Activated T-helper 2 cell treated with anti-CD3 and anti-CD28 coated beads, Interferon-gamma antibody, Interleukin-2, Interleukin-4, amounts not matched to agents 10 μg/mL and 5 μg/mL and 100 μg/mL, durations not matched to agents 14 hours and 24 hours and 36 hours (primary cell): ENCODE results near the gene ACTRT3. TPM values are rescaled to one million over a fixed set of nuclear protein-coding genes. Genes with fewer than 3 reads are reported as not detected.
A peak's percentile ranks its signal among the peaks of the same experiment; 100 is the strongest.

ENCODE experiments used
- DNase-seq: peaks from one replicate; pipeline ENCODE4 v3.0.0; 2021; ENCODE audit warnings: low spot score
- H3K27ac Mint-ChIP-seq: one replicate; pipeline ENCODE4 v1.8.0; 2021; ENCODE audit warnings: mixed read lengths
- H3K27me3 Mint-ChIP-seq: one replicate; pipeline ENCODE4 v1.8.0; 2021; ENCODE audit warnings: low read depth, mixed read lengths
- H3K36me3 Mint-ChIP-seq: one replicate; pipeline ENCODE4 v1.8.0; 2021; ENCODE audit warnings: low read depth, mixed read lengths
- H3K4me1 Mint-ChIP-seq: one replicate; pipeline ENCODE4 v1.8.0; 2021; ENCODE audit warnings: low read depth, mixed read lengths
- H3K4me3 Mint-ChIP-seq: one replicate; pipeline ENCODE4 v1.8.0; 2021; ENCODE audit warnings: low read depth, mild to moderate bottlenecking, moderate library complexity, mixed read lengths
- H3K9me3 Mint-ChIP-seq: one replicate; pipeline ENCODE4 v1.8.0; 2021; ENCODE audit warnings: mixed read lengths
- intact Hi-C: fragments of 100-400 bp; cut with micrococcal nuclease; formaldehyde crosslinking; loops from one replicate; pipeline ENCODE4 v1.15.1; 2023
- total RNA-seq: library from RNA; stranded (reverse); gene quantifications from 2 replicates; pipeline ENCODE4 v1.2.3, GENCODE V29; 2022

ACTRT3 gene
- total RNA-seq, 1 donor from 2014 or later, result 1.7 TPM

DNA sequence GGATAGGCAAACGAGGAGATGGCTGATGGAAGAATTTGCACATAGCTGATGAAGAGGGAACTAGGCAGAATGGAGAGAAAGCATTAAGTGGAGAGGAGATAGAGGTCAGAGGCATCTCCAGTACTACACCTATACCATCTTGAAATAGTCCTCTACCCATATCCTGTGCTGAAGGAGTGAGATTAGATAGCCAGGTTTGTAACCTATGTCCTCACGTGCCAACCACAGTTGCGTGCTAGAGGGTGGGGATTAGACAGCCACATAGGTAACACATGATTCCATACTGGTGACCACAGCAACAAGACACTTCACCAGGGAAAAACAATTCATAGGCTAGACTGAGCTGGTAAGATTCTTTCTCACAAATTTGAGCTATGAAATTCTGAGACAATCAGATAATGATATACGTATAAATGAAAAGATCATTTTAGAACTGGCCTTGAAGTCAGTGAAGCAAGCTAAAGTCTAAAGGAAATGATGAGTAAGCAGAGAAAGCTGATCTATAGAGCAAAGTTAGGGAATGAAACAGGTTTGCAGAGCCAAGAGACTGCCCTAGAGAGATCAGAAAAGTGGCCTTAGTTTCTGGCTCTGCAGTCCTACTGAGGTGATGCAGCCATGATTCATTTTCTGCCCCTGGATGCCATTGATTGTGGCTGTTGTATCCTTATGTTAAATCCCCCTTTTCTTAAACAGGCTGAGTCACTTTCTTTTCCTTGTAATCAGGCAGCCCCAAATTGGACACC lies 21.5 kb upstream of the ACTRT3 start:
- no peak overlapping the region for H3K27ac Mint-ChIP-seq
- no peak overlapping the region for H3K4me3 Mint-ChIP-seq
- no peaks in the 10 kb centered on the region for H3K27me3 Mint-ChIP-seq
- H3K9me3 Mint-ChIP-seq, result no peaks in the 10 kb centered on the region
- H3K36me3 Mint-ChIP-seq, result peaks cover 56% of the 10 kb centered on the region
- DNase-seq, result no peak
- peaks cover 15% of the 10 kb centered on the region for H3K4me1 Mint-ChIP-seq
- intact Hi-C loops, result no loop called here

DNA sequence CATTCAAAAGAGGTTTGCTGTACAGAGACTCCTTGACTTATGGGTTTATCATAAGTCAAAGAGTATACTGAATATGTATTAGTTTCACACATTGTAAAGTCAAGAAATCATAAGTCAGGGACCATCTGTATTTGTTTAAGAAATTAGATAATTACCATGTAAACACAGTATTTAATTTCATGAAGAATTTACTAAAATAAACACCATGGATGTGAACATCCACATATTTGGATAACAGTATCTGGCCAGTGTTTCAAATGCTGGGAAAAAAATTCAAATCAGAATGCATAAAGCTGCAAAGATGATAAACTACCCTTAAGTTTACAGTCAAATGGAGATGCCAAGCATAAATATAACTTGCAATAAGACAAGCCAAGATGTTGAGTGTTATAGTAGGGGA lies 20.9 kb upstream of the ACTRT3 start:
- no peak overlapping the region for H3K27ac Mint-ChIP-seq
- no peak for DNase-seq
- H3K4me1 Mint-ChIP-seq, result peaks cover 14% of the 10 kb centered on the region
- H3K36me3 Mint-ChIP-seq, result peaks cover 62% of the 10 kb centered on the region
- H3K9me3 Mint-ChIP-seq, result no peaks in the 10 kb centered on the region
- intact Hi-C loops, result no loop called here
- H3K4me3 Mint-ChIP-seq, result no peak overlapping the region
- no peaks in the 10 kb centered on the region for H3K27me3 Mint-ChIP-seq

- no peaks in the 10 kb centered on the region for H3K9me3 Mint-ChIP-seq
- no peak overlapping the region for H3K4me3 Mint-ChIP-seq
- peaks cover 16% of the 10 kb centered on the region for H3K4me1 Mint-ChIP-seq
- H3K36me3 Mint-ChIP-seq, result peaks cover 65% of the 10 kb centered on the region
- no peak overlapping the region for H3K27ac Mint-ChIP-seq
- no peaks in the 10 kb centered on the region for H3K27me3 Mint-ChIP-seq
- intact Hi-C loops, result no loop called here
- no peak for DNase-seq
Measured at GRCh38 chr3:169787791-169788190, 18.4 kb upstream of the ACTRT3 start.

GRCh38 chr3:169787120-169787519 lies 17.8 kb upstream of the ACTRT3 start:
- DNase-seq, result no peak
- Mint-ChIP-seq H3K36me3 (peaks cover 64% of the 10 kb centered on the region), H3K4me1 (peaks cover 19% of the 10 kb centered on the region), H3K27me3 (no peaks in the 10 kb centered on the region), H3K4me3 (no peak overlapping the region), H3K9me3 (no peaks in the 10 kb centered on the region), H3K27ac (no peak overlapping the region)
- intact Hi-C loops, result no loop called here

DNA sequence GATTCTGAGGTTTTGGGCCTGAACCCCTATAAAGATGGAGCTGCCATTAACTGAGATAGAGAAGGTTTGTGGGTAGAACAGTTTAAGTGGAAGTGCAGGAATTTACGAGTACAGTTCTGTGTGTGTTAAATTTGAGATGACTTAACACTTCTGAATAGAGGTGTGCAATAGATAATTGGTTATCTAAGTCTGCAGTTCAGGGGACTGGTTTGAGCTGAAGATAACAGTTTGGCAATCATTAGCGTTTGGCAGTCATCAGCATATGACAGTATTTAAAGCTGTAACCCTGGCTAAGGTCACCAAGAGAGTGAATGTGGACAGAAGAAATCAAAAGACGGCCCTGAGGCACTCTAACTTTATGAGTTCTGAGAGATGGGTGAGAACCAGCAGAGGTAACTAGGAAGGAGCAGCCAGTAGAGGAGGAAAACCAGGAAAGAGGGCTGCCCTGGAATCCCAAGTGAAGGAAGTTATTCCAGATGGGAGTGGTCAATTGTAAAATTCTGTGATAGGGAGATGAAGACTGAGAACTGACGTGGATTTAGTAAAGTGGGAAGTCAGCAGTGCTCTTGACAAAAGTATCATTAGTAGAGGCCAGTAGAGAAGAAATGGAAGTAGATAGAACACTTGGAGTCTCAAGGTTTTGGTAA lies 12.0 kb upstream of the ACTRT3 start:
- H3K4me1 Mint-ChIP-seq, result peaks cover 38% of the 10 kb centered on the region
- peak overlapping the region; percentile 28 for H3K4me3 Mint-ChIP-seq

DNA sequence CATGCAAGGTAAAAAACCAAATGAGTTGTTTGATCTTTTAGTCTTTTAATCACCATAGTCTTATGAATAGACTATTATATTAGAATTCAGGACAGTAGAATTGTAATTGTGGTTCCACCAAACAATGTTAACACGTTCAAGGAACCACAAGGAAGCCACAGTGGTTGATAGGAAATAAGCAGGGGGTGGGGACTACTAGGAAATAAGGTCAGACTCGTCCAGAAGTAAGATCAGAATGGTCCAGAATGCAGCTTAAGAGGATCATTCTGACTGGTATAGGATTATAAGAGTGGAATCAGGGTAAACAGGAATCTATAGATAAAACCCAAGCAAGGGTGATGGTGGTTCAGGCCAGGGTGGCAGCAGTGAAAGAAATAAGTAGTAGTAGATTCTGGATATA lies 11.4 kb upstream of the ACTRT3 start:
- Mint-ChIP-seq H3K27ac (peak overlapping the region; percentile 48), H3K4me1 (peaks cover 39% of the 10 kb centered on the region), H3K36me3 (peaks cover 69% of the 10 kb centered on the region), H3K4me3 (peak overlapping the region; percentile 28), H3K9me3 (no peaks in the 10 kb centered on the region), H3K27me3 (no peaks in the 10 kb centered on the region)
- no peak for DNase-seq
- intact Hi-C loops, result no loop called here

More for the DNA sequence above, 12.0 kb upstream of the ACTRT3 start:
- Mint-ChIP-seq H3K36me3 (peaks cover 69% of the 10 kb centered on the region), H3K27ac (peak overlapping the region; percentile 48), H3K27me3 (no peaks in the 10 kb centered on the region), H3K9me3 (no peaks in the 10 kb centered on the region)
- DNase-seq, result no peak
- intact Hi-C loops, result no loop called here

GRCh38 chr3:169777822-169778221 lies 8.5 kb upstream of the ACTRT3 start:
- intact Hi-C loops, result no loop called here
- H3K27ac Mint-ChIP-seq, result no peak overlapping the region
- no peaks in the 10 kb centered on the region for H3K9me3 Mint-ChIP-seq
- H3K36me3 Mint-ChIP-seq, result peaks cover 84% of the 10 kb centered on the region
- H3K4me3 Mint-ChIP-seq, result no peak overlapping the region
- no peaks in the 10 kb centered on the region for H3K27me3 Mint-ChIP-seq
- peaks cover 54% of the 10 kb centered on the region for H3K4me1 Mint-ChIP-seq
- no peak for DNase-seq

GRCh38 chr3:169774186-169774585 lies 4.8 kb upstream of the ACTRT3 start:
- DNase-seq, result no peak
- peaks cover 54% of the 10 kb centered on the region for H3K36me3 Mint-ChIP-seq
- intact Hi-C loops, result loop anchor here (5.0 kb wide), 2 partner anchors 583 to 1098 kb away; partner anchors contain the start of genes RPL22L1 and SKIL
- no peaks in the 10 kb centered on the region for H3K27me3 Mint-ChIP-seq
- H3K4me3 Mint-ChIP-seq, result peak overlapping the region; percentile 96
- peaks cover 36% of the 10 kb centered on the region for H3K4me1 Mint-ChIP-seq
- no peaks in the 10 kb centered on the region for H3K9me3 Mint-ChIP-seq
- peak overlapping the region; percentile 99 for H3K27ac Mint-ChIP-seq

DNA sequence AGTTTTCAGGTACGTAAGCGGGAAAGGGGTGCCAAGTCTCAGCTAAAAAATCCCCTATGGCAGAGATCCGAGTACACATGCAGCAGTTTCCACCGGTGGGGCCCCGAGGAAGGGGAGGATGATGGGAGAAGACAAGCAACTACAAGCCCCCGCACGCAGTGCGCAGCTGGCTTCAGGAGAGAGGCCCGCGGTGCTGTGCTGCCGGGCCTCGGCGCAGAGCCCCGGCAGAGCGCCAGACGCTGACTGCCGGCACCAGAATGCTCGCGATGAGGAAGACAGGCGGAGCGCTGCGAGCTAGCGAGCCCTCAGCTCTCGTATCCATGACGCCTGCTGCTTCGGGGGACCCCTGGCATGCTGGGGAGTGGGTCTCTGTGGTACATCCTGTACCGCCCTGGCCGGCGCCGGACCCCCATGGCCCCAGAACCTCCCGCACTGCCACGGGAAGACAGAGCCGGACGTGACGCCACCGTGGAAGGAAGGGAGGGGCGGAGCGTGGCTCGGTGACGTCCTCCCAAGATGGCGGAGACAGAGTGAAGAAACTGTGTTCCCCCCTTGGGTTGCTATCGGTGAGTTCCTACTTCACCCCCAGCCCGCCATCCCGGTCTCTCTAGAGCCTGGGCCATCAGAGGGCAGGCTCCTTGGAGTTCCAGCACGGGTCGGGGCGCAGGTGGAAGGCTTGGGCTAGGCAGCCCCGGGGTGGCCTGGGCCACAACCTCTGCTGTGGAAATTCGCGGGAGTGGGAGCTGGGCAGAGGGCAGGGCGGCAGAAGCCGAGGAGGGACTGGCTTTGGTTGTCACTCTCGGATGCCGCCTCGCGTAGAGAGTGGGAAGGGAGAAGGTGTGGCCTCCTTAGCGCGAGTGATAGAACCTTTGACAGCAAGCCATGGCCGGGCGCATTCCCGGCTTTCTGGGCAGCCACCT lies 3.8 kb upstream of the ACTRT3 start, which contains the start of gene MYNN:
Gene MYNN, plus strand, starts transcription at position 500 of the 920 bp plus-strand sequence. CDS start 900 bp downstream, outside the sequence.
- H3K36me3 Mint-ChIP-seq, result peaks cover 46% of the 10 kb centered on the region
- peaks cover 31% of the 10 kb centered on the region for H3K4me1 Mint-ChIP-seq
- intact Hi-C loops, result loop anchor here (1.0 to 5.0 kb wide), 6 partner anchors 9 to 1099 kb away; partner anchors contain the start of genes PHC3, RPL22L1 and SKIL
- no peaks in the 10 kb centered on the region for H3K9me3 Mint-ChIP-seq
- peak within 1 kb of the TSS; percentile 99 for H3K27ac Mint-ChIP-seq
- DNase-seq, result peak; percentile 90
- H3K4me3 Mint-ChIP-seq, result peak within 1 kb of the TSS; percentile 96
- no peaks in the 10 kb centered on the region for H3K27me3 Mint-ChIP-seq

GRCh38 chr3:169772305-169772896 lies 3.0 kb upstream of the ACTRT3 start:
- intact Hi-C loops, result loop anchor here (1.0 to 5.0 kb wide), 5 partner anchors 8 to 1100 kb away; partner anchors contain the start of genes PHC3, RPL22L1 and SKIL
- no peaks in the 10 kb centered on the region for H3K27me3 Mint-ChIP-seq
- H3K4me3 Mint-ChIP-seq, result peak overlapping the region; percentile 96
- H3K36me3 Mint-ChIP-seq, result peaks cover 40% of the 10 kb centered on the region
- no peaks in the 10 kb centered on the region for H3K9me3 Mint-ChIP-seq
- DNase-seq, result no peak
- peak overlapping the region; percentile 99 for H3K27ac Mint-ChIP-seq
- H3K4me1 Mint-ChIP-seq, result peaks cover 31% of the 10 kb centered on the region

DNA sequence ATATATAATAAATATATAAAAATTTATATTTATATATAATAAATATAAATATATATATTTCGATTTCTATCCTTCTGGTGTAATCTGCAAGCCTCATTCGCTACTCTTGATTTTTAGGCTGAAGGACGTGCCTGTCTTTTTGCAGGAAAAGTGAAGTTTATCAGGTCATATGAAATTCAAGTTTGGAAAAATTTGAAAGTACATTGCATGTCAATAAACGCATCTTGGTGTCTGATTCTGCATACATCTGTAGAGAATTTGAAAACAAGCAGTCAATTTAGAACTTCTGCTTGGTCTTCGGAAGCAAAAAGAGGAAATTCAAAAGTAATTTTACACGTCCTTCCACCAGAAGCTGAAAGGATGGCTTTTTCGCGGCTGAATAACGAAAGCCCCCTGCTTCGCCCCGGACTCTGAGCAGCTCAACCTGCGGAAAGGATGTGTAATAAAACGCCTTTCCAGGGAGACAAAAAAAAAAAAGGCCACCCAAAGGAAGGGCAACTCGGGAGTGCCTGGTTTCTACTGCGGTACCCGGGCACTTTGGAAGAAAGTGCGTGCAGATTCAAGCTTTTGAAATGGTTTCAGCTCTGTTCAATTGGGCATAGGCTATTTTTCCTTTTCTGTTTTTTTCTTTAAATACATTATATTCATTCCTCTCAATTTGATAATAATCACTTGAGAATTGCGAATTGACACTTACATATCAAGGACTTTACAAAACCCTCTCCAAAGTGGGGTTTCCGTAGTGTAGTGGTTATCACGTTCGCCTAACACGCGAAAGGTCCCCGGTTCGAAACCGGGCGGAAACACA lies 2.3 kb upstream of the ACTRT3 start:
- peak; percentile 56 for DNase-seq
- peaks cover 33% of the 10 kb centered on the region for H3K36me3 Mint-ChIP-seq
- peak overlapping the region; percentile 99 for H3K27ac Mint-ChIP-seq
- no peaks in the 10 kb centered on the region for H3K27me3 Mint-ChIP-seq
- H3K9me3 Mint-ChIP-seq, result no peaks in the 10 kb centered on the region
- intact Hi-C loops, result loop anchor here (1.0 to 5.0 kb wide), 5 partner anchors 7 to 1101 kb away; partner anchors contain the start of genes PHC3, RPL22L1 and SKIL
- H3K4me1 Mint-ChIP-seq, result peaks cover 28% of the 10 kb centered on the region
- H3K4me3 Mint-ChIP-seq, result peak overlapping the region; percentile 96
